Keratinocyte (primary cell): ENCODE data around the gene SRPK2. TPM values are rescaled to one million over a fixed set of nuclear protein-coding genes. Genes with fewer than 3 reads are reported as not detected.

Experiments
- DNase-seq: peaks from one replicate; pipeline ENCODE4 v3.0.0-alpha.2; 2011; ENCODE audit warnings: low read depth, missing footprints, low spot score
- FAIRE-seq: peaks from 2 replicates; lab custom pipeline; 2011; peaks lifted over from hg19 to GRCh38; lab: Jason Lieb, UNC
- H2AFZ ChIP-seq: 2 replicates; pipeline ENCODE4 v1.6.0; 2012; ENCODE audit warnings: low read length, control low read depth, inconsistent platforms; ENCODE audit not compliant: control insufficient read depth
- H3K27ac ChIP-seq: 2 replicates; pipeline ENCODE4 v1.5.1; 2011; ENCODE audit warnings: low read length; ENCODE audit not compliant: control insufficient read depth, insufficient read depth
- H3K27me3 ChIP-seq: 3 replicates; pipeline ENCODE4 v1.6.0; 2011; ENCODE audit warnings: low read length; ENCODE audit not compliant: control insufficient read depth, insufficient read depth; ENCODE audit errors: extremely low read depth
- H3K36me3 ChIP-seq, 2 experiments: 2 replicates in 1 of 2; 3 replicates in 1 of 2; pipeline ENCODE4 v1.5.1; 2011; ENCODE audit warnings: low read length in 2 of 2, mild to moderate bottlenecking in 1 of 2; ENCODE audit not compliant: control insufficient read depth in 2 of 2, insufficient read depth in 2 of 2; ENCODE audit errors: extremely low read depth in 1 of 2
- H3K4me1 ChIP-seq: 3 replicates; pipeline ENCODE4 v1.5.1; 2011; ENCODE audit warnings: low read length; ENCODE audit not compliant: control insufficient read depth, insufficient read depth; ENCODE audit errors: extremely low read depth
- H3K4me2 ChIP-seq: 3 replicates; pipeline ENCODE4 v1.6.0; 2011; ENCODE audit warnings: low read depth, low read length; ENCODE audit not compliant: control insufficient read depth, insufficient read depth; ENCODE audit errors: extremely low read depth
- H3K4me3 ChIP-seq, 3 experiments: fragments of 200-600 bp in 1 of 3; sonication (generic) in 1 of 3; 2 replicates in 2 of 3; 3 replicates in 1 of 3; pipeline ENCODE4 v1.5.1; 2011 to 2016; ENCODE audit warnings: low read length in 3 of 3, mild to moderate bottlenecking in 3 of 3, control low read depth in 2 of 3, inconsistent platforms in 1 of 3, low read depth in 1 of 3, mixed read lengths in 1 of 3, mixed run types in 1 of 3, moderate library complexity in 1 of 3; ENCODE audit not compliant: control insufficient read depth in 2 of 3, insufficient read depth in 2 of 3; ENCODE audit errors: extremely low read depth in 1 of 3
- H3K79me2 ChIP-seq: 2 replicates; pipeline ENCODE4 v1.6.0; 2012; ENCODE audit warnings: low read length; ENCODE audit not compliant: control insufficient read depth, insufficient read depth
- H3K9ac ChIP-seq: 3 replicates; pipeline ENCODE4 v1.6.0; 2011; ENCODE audit warnings: low read length; ENCODE audit not compliant: control insufficient read depth, insufficient read depth; ENCODE audit errors: extremely low read depth
- H3K9me1 ChIP-seq: 3 replicates; pipeline ENCODE4 v1.6.0; 2011; ENCODE audit warnings: low read length; ENCODE audit not compliant: control insufficient read depth, insufficient read depth; ENCODE audit errors: extremely low read depth
- H3K9me3 ChIP-seq: 2 replicates; pipeline ENCODE4 v1.5.1; 2012; ENCODE audit warnings: low read depth, low read length; ENCODE audit not compliant: control insufficient read depth
- H4K20me1 ChIP-seq: 3 replicates; pipeline ENCODE4 v1.6.0; 2011; ENCODE audit warnings: low read length; ENCODE audit not compliant: control insufficient read depth, insufficient read depth; ENCODE audit errors: extremely low read depth
- EZH2 ChIP-seq: IDR thresholded peaks from one replicate; pipeline ENCODE4 v1.6.1; 2012; ENCODE audit warnings: inconsistent platforms, mild to moderate bottlenecking, low read length, moderate library complexity
- dilution Hi-C: fragments of 300-500 bp; cut with MboI; formaldehyde crosslinking; loops from one replicate; pipeline ENCODE4 v1.7.0; 2020; ENCODE audit warnings: low sequenced_read_pairs; ENCODE audit not compliant: extremely low pct_ligation_motif_present
- polyA plus RNA-seq, 5 experiments: library from polyadenylated mRNA; depleted of rRNA in 3 of 5; stranded (reverse) in 3 of 5; stranded (forward) in 1 of 5; unstranded in 1 of 5; fragments of >200 nt; gene quantifications; 1 replicate in 1 of 5; 2 replicates in 3 of 5; 3 replicates in 1 of 5; pipeline versions ENCODE4 v1.2.1 to v1.2.3, GENCODE V29; 2011 to 2012; ENCODE audit warnings: missing spikeins in 2 of 5, low read depth in 1 of 5, low replicate concordance in 1 of 5
- TF ChIP-seq, protein P1 (sequence below), 3 experiments: IDR thresholded peaks in 1 of 3; conservative IDR thresholded peaks in 1 of 3; optimal IDR thresholded peaks in 1 of 3; 2 replicates in 2 of 3; 3 replicates in 1 of 3; pipeline versions ENCODE3 to v1.5.1; 2011; ENCODE audit warnings: low read length in 3 of 3, mild to moderate bottlenecking in 3 of 3, moderate library complexity in 2 of 3, control low read depth in 1 of 3, inconsistent platforms in 1 of 3; ENCODE audit not compliant: insufficient read depth in 2 of 3; ENCODE audit errors: extremely low read depth in 1 of 3

Gene SRPK2
- polyA plus RNA-seq, 1 donor (not counting 4 experiments of a cell fraction or from before 2014, with no cell fraction given): 40.2 TPM

DNA sequence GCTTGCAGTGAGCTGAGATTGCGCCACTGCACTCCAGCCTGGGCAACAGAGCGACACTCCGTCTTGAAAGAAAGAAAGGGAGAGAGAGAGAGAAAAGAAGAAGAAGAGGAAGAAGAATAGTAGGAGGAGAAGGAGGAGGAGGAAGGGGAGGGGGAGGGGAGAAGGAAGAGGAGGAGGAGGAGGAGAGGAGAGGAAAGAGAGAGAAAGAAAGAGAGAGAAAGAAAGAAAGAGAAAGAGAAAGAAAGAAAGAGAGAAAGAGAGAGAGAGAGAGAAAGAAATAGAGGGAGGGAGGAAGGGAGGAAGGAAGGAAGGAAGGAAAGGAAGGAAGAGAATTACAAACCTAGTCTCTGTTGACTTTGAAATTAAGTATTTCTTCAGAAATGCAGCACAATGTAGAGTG lies 7.8 kb upstream of the SRPK2 start:
- Histone ChIP-seq H3K4me3 (no peak overlapping the region), H3K27ac (no peak overlapping the region), H3K36me3 (no peaks in the 10 kb centered on the region), H3K4me1 (no peaks in the 10 kb centered on the region), H3K9ac (no peak overlapping the region), H3K9me1 (no peaks in the 10 kb centered on the region), H3K9me3 (no peaks in the 10 kb centered on the region), H3K4me2 (no peak overlapping the region), H3K79me2 (no peaks in the 10 kb centered on the region), H3K27me3 (no peaks in the 10 kb centered on the region), H2AFZ (no peak overlapping the region), H4K20me1 (no peaks in the 10 kb centered on the region)
- TF ChIP-seq EZH2: no peak
- dilution Hi-C loops: no loop called here
- FAIRE-seq (no peak), DNase-seq (no peak)

DNA sequence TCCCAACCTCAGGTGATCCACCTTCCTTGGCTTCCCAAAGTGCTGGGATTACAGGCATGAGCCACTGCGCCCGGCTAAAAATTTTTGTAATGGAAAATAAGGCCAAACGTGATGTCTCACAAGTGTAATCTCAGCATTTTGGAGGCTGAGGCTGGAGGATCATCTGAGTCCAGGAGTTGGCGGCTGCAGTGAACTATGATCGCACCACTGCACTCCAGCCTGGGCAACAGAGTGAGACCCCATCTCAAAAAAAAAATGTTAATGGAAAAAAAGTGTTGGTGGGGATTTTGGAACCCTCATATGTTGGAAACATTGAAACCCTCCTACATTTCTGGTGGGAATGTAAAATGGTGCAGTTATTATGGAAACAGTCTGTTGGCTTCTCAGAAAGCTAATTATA lies 2.7 kb upstream of the SRPK2 start:
- DNase-seq: no peak
- no peak for FAIRE-seq
- Histone ChIP-seq H3K27ac (no peak overlapping the region), H3K9ac (no peak overlapping the region), H4K20me1 (no peaks in the 10 kb centered on the region), H3K79me2 (peaks cover 17% of the 10 kb centered on the region), H3K36me3 (no peaks in the 10 kb centered on the region), H3K4me2 (no peak overlapping the region), H3K27me3 (no peaks in the 10 kb centered on the region), H3K9me1 (no peaks in the 10 kb centered on the region), H2AFZ (no peak overlapping the region), H3K4me3 (no peak overlapping the region), H3K4me1 (peaks cover 7% of the 10 kb centered on the region), H3K9me3 (no peaks in the 10 kb centered on the region)
- dilution Hi-C loops: no loop called here
- TF ChIP-seq, protein P1, sequence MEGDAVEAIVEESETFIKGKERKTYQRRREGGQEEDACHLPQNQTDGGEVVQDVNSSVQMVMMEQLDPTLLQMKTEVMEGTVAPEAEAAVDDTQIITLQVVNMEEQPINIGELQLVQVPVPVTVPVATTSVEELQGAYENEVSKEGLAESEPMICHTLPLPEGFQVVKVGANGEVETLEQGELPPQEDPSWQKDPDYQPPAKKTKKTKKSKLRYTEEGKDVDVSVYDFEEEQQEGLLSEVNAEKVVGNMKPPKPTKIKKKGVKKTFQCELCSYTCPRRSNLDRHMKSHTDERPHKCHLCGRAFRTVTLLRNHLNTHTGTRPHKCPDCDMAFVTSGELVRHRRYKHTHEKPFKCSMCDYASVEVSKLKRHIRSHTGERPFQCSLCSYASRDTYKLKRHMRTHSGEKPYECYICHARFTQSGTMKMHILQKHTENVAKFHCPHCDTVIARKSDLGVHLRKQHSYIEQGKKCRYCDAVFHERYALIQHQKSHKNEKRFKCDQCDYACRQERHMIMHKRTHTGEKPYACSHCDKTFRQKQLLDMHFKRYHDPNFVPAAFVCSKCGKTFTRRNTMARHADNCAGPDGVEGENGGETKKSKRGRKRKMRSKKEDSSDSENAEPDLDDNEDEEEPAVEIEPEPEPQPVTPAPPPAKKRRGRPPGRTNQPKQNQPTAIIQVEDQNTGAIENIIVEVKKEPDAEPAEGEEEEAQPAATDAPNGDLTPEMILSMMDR (optimal IDR thresholded peaks at IDR 0.05 in 1 of 3, IDR thresholded peaks at IDR 0.05 in 1 of 3, conservative IDR thresholded peaks at IDR 0.05 in 1 of 3; ENCODE audit: extremely low read depth in 1 of 3, insufficient read depth in 2 of 3, low read length in 3 of 3): no peak
- no peak for TF ChIP-seq EZH2

DNA sequence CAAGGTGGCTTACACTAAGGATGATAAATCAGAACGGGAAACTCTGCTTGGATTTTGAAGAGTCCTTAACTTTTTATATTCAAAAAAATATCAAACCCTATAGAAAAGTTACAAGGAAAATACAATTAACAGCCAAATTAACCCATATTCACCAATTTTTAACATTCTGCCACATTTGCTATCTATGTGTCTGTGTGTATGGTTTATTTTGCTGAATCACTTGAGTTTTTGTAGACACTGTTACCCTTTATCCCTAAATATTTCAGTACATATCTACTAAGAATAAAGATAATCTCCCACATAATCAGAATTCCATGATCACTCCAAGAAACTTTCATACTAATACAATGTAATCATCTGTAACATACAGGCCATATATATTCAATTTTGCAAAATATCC lies 1.2 kb upstream of the SRPK2 start:
- H2AFZ ChIP-seq: no peak overlapping the region
- H3K36me3 ChIP-seq: peaks cover 0 to 2% of the 10 kb centered on the region in 2 experiments
- no peak overlapping the region for H3K4me3 ChIP-seq
- H3K27me3 ChIP-seq: no peaks in the 10 kb centered on the region
- H3K9ac ChIP-seq: no peak overlapping the region
- TF ChIP-seq, protein P1 (optimal IDR thresholded peaks at IDR 0.05 in 1 of 3, IDR thresholded peaks at IDR 0.05 in 1 of 3, conservative IDR thresholded peaks at IDR 0.05 in 1 of 3; ENCODE audit: extremely low read depth in 1 of 3, insufficient read depth in 2 of 3, low read length in 3 of 3): no peak
- no peak for TF ChIP-seq EZH2
- FAIRE-seq (no peak), DNase-seq (no peak)
- H3K79me2 ChIP-seq: peaks cover 28% of the 10 kb centered on the region
- H3K4me1 ChIP-seq: peaks cover 7% of the 10 kb centered on the region
- H3K9me3 ChIP-seq: no peaks in the 10 kb centered on the region
- H3K27ac ChIP-seq: no peak overlapping the region
- dilution Hi-C loops: no loop called here
- no peaks in the 10 kb centered on the region for H3K9me1 ChIP-seq
- H4K20me1 ChIP-seq: peaks cover 4% of the 10 kb centered on the region
- no peak overlapping the region for H3K4me2 ChIP-seq
